Measurements from ENCODE around the gene PGBD2.

The PGBD2 gene

GRCh38 chr1:248897412-248898337 lies 8.4 kb upstream of the PGBD2 start:
- H3K4me3 Mint-ChIP-seq = no peak overlapping the region
- H3K9me3 Mint-ChIP-seq = no peaks in the 10 kb centered on the region
- ATAC-seq (replicated peaks) (no peak), DNase-seq (no peak)
- H3K4me1 Mint-ChIP-seq (ENCODE audit: low read depth in 2 of 2) = no peaks in the 10 kb centered on the region
- no peaks in the 10 kb centered on the region for H3K36me3 Mint-ChIP-seq (ENCODE audit: insufficient read depth)
- H3K27me3 Mint-ChIP-seq = peaks cover 52 to 69% of the 10 kb centered on the region in 2 donors
- no peak overlapping the region for H3K27ac Mint-ChIP-seq

DNA sequence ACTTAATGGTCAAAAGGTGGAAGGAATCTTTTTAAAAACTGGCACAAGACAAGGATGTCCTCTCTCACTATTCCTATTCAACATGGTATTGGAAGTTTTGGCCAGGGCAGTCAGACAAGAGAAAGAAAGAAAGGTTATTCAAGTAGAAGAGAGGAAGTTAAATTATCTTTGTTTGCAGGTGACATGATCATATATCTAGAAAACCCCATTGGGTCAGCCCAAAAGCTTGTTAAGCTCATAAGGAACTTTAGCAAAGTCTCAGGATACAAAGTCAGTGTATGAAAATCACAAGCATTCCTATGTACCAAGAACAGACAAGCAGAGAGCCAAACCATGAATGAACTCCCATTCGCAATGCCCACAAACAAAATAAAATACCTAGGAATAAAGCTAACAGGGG lies 5.4 kb upstream of the PGBD2 start:
- peaks cover 46 to 56% of the 10 kb centered on the region in 2 donors for H3K27me3 Mint-ChIP-seq
- H3K4me3 Mint-ChIP-seq = no peak overlapping the region
- no peak for ATAC-seq (replicated peaks)
- no peaks in the 10 kb centered on the region for H3K36me3 Mint-ChIP-seq (ENCODE audit: insufficient read depth)
- H3K27ac Mint-ChIP-seq = no peak overlapping the region
- no peak for DNase-seq
- H3K9me3 Mint-ChIP-seq = no peaks in the 10 kb centered on the region
- peaks cover 2 to 6% of the 10 kb centered on the region in 2 donors for H3K4me1 Mint-ChIP-seq (ENCODE audit: low read depth in 2 of 2)

- peaks cover 6 to 9% of the 10 kb centered on the region in 2 donors for H3K4me1 Mint-ChIP-seq (ENCODE audit: low read depth in 2 of 2)
- peaks cover 38 to 47% of the 10 kb centered on the region in 2 donors for H3K27me3 Mint-ChIP-seq
- H3K4me3 Mint-ChIP-seq = no peak overlapping the region
- H3K36me3 Mint-ChIP-seq (ENCODE audit: insufficient read depth) = peaks cover 5% of the 10 kb centered on the region
- DNase-seq = no peak
- H3K27ac Mint-ChIP-seq = no peak overlapping the region
- no peak for ATAC-seq (replicated peaks)
- no peaks in the 10 kb centered on the region for H3K9me3 Mint-ChIP-seq
Observed at GRCh38 chr1:248901578-248901977, 4.5 kb upstream of the PGBD2 start.

DNA sequence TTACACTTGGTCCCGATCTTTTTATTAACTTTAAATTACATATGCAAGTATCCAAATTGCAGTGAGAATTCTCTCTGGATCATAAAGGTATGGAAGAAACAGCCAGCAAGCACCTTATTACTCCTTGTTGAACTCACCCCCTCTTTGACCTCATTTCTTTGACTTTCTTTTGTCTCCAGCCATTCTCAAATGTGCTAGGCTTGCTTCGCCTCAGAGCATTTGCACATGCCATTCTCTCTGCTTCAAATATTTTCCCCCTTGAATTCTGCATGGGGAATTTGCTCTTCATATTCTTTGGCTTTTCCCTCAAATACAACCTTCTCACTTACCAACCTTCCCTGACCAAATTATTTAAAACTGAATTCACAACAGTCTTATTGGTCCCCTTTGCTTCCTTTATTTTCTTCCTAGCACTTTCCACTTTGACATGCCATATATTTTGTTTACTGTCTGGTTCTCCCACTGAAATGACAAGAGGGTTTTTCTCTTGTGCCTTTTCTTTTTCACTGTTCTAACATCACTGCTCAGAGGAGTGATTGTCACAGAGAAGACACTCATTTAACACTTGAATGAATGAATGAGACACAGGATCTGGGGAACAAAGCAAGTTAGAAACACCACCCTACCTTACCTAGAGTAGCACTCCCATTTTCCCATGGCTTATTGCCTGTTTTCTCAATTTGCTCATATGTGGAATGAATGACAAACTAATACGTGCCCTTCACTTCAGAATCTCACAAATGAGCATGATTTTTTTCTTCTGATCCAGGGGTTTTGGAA lies 1.4 kb upstream of the PGBD2 start:
- no peak for ATAC-seq (replicated peaks)
- Mint-ChIP-seq H3K36me3 (ENCODE audit: insufficient read depth) (peaks cover 7% of the 10 kb centered on the region), H3K27me3 (peaks cover 11 to 16% of the 10 kb centered on the region in 2 donors), H3K4me3 (no peak overlapping the region), H3K4me1 (ENCODE audit: low read depth in 2 of 2) (peaks cover 24 to 38% of the 10 kb centered on the region in 2 donors), H3K9me3 (no peaks in the 10 kb centered on the region), H3K27ac (peak overlapping the region in 1 of 2 donors; percentile 93)
- no peak for DNase-seq

DNA sequence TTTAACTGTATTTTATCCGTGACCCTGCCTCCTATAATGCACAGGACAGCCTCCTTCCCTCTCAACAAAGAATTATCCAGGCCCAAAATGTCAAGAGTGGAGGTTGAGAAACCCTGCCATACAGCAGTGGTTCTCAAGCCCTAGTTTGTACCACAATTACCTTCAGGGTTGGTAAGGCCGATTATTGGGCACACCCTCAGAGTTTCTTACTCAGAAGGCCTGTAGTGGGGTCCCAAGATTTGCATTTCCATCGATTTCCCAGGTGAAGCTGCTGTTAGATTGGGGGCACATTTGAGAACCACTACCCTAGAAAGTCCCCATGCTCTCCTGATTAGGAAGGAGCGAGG lies 400 bp upstream of the PGBD2 start:
- H3K4me3 Mint-ChIP-seq = peak overlapping the region; percentile 74 to 91
- no peaks in the 10 kb centered on the region for H3K9me3 Mint-ChIP-seq
- H3K36me3 Mint-ChIP-seq (ENCODE audit: insufficient read depth) = peaks cover 7% of the 10 kb centered on the region
- no peak for ATAC-seq (replicated peaks)
- H3K4me1 Mint-ChIP-seq (ENCODE audit: low read depth in 2 of 2) = peaks cover 27 to 39% of the 10 kb centered on the region in 2 donors
- peak overlapping the region; percentile 85 to 93 for H3K27ac Mint-ChIP-seq
- no peak for DNase-seq
- H3K27me3 Mint-ChIP-seq = peaks cover 3 to 6% of the 10 kb centered on the region in 2 donors

DNA sequence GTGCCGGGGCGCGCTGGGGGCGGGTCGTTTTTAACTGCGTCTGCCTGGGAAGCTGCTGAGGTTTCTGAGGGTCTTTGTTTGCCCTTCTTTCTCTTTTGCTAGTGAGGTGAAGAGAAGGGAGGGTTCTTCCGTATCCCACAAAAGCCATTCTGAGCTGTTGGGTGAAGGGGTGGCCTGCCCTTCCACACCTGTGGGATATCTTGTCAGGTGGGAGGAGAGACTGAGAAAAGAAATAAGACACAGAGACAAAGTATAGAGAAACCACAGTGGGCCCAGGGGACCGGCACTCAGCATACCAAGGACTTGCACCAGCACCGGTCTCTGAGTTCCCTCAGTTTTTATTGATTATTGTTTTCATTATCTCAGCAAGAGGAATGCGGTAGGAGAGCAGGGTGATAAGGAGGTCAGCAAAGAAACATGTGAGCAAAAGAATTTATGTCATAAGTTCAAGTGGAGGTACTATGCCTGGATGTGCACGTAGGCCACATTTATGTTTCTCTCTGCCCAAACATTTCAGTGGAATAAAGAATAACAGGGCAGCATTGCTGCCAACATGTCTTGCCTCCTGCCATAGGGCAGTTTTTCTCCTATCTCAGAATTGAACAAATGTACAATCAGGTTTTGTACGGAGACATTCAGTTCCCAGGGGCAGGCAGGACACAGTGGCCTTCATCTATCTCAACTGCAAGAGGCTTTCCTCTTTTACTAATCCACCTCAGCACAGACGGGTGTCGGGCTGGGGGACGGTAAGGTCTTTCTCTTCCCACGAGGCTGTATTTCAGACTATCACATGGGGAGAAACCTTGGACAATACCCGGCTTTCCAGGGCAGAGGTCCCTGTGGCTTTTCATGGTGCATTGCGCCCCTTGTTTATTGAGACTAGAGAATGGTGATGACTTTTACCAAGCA lies 972 bp downstream of the PGBD2 start:
- ATAC-seq (replicated peaks) = peak; percentile 28
- H3K27me3 Mint-ChIP-seq = no peaks in the 10 kb centered on the region
- H3K36me3 Mint-ChIP-seq (ENCODE audit: insufficient read depth) = peaks cover 7% of the 10 kb centered on the region
- DNase-seq = no peak
- peak overlapping the region; percentile 74 to 91 for H3K4me3 Mint-ChIP-seq
- H3K9me3 Mint-ChIP-seq = no peaks in the 10 kb centered on the region
- H3K27ac Mint-ChIP-seq = peak overlapping the region; percentile 85 to 93
- H3K4me1 Mint-ChIP-seq (ENCODE audit: low read depth in 2 of 2) = peaks cover 27 to 39% of the 10 kb centered on the region in 2 donors

DNA sequence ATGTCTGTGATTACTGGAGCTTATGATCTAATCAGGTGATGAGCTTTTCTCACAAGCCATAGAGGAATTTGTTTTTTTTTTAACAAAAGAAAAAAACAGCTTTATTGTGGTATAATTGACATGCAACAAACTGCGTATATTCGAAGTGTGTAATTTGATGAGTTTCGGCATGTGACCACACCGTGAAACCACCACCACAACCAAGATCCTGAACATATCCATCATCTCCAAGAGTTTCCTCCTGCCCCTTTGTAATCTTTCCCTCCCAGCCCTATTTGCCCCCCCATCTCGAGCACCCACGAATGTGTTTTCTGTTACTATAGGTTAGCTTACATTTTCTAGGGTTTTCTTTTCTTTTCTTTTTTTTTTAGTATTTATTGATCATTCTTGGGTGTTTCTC lies 4.7 kb downstream of the PGBD2 start:
- Mint-ChIP-seq H3K36me3 (ENCODE audit: insufficient read depth) (peaks cover 18% of the 10 kb centered on the region), H3K27me3 (no peaks in the 10 kb centered on the region), H3K4me1 (ENCODE audit: low read depth in 2 of 2) (peaks cover 23 to 42% of the 10 kb centered on the region in 2 donors), H3K27ac (peak overlapping the region in 1 of 2 donors; percentile 10), H3K4me3 (no peak overlapping the region), H3K9me3 (no peaks in the 10 kb centered on the region)
- DNase-seq = no peak
- ATAC-seq (replicated peaks) = no peak

DNA sequence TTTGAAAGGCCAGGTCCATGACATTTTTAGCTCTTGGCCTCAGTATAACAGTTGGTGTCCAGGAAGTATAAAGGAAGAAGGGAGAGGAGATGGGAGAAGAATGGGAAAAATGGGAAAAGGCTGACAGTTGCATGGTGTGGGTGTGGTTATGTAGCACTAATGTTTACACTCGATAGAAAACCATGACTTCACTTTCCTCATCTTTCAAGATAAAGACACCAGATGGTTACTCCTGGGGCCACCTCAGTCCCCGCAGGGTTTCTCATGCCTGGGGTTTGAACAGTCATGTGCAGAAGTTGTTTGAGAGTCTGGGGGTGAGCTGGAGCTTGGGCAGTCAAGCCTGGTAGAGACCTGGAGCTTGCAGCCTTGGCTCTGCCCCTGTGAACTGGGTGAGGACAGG lies 7.9 kb downstream of the PGBD2 start:
- DNase-seq (no peak), ATAC-seq (replicated peaks) (no peak)
- Mint-ChIP-seq H3K36me3 (ENCODE audit: insufficient read depth) (peaks cover 35% of the 10 kb centered on the region), H3K4me3 (no peak overlapping the region), H3K27ac (no peak overlapping the region), H3K27me3 (no peaks in the 10 kb centered on the region), H3K4me1 (ENCODE audit: low read depth in 2 of 2) (peaks cover 7 to 23% of the 10 kb centered on the region in 2 donors), H3K9me3 (no peaks in the 10 kb centered on the region)

DNA sequence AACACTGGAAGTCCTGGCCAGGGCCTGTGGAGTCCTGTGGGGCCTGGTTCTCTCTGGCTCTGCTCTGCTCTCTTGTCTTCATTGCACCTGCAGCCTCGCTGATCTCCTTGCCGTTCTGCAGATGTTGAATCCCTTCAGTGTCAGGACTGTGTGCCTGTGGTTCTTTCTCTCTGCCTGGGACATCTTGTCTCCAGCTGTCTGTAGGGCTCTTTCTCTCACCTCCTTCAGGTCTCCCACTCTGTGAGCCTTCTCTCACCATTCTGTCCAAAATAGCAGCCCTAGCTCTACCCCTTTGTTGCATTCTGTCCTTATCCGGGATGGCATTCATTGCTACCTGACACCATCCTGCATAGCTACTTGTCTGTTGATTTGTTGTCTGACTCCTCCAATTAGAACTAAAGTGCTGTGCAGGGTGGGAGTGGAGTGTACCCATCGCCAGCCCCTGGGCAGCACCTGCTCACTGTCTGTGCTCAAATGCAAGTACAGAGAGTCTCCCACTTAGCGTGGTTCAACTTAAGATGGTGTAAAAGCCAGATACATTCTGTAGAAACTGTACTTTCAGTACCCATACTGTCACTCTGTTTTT lies 8.9 kb downstream of the PGBD2 start:
- H3K27ac Mint-ChIP-seq = no peak overlapping the region
- no peaks in the 10 kb centered on the region for H3K27me3 Mint-ChIP-seq
- peaks cover 40% of the 10 kb centered on the region for H3K36me3 Mint-ChIP-seq (ENCODE audit: insufficient read depth)
- no peak overlapping the region for H3K4me3 Mint-ChIP-seq
- ATAC-seq (replicated peaks) (no peak), DNase-seq (no peak)
- no peaks in the 10 kb centered on the region for H3K9me3 Mint-ChIP-seq
- H3K4me1 Mint-ChIP-seq (ENCODE audit: low read depth in 2 of 2) = peaks cover 0 to 20% of the 10 kb centered on the region in 2 donors

- Mint-ChIP-seq H3K4me1 (ENCODE audit: low read depth in 2 of 2) (peaks cover 0 to 17% of the 10 kb centered on the region in 2 donors), H3K27ac (no peak overlapping the region), H3K4me3 (no peak overlapping the region), H3K9me3 (no peaks in the 10 kb centered on the region), H3K36me3 (ENCODE audit: insufficient read depth) (peaks cover 45% of the 10 kb centered on the region), H3K27me3 (no peaks in the 10 kb centered on the region)
- ATAC-seq (replicated peaks) (no peak), DNase-seq (no peak)
Observed at GRCh38 chr1:248918131-248918530, 12.1 kb downstream of the PGBD2 start.

DNA sequence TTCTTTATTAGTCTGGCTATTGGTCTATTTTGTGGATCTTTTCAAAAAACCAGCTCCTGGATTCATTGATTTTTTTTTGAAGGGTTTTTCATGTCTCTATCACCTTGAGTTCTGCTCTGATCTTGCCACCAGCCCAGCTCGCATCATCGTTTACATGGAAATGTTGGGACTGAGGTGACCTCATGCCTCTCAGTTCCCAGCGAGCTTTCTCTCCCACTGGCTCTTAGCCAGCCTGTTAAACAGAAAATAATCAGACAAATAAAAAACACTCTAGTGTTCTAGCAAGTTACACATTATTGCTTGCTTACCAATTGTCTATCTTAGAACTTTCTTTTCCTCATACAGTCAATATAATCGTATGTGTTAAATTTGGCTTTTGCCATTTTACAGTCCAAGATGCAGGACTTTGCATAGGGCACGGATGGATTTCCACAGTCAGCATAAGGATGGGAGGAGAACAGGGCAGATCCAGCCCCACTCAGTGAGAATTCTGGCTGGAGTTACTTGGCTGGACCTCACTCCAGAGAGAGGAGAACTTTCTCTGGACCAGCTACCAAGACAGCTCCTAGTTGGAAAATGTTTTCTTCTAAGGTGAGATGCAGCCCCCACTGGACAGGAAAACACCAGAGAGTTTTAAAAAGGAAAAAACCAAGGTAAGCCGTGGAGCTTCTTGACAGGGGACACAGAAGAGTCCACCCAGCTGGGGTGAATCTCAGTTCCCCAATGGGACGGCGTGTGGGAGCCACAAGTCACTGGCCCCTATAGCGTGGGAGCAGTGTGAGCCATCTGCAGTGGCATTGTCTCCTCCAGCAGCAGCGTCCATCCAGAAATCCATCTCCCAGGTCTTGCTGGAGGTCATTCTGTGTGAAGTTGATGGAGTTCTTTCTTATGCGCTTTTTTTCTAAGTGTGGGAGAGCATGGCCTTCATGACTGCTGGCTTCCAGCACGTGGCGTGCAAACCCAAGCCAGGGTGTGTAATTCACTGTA lies 17.6 kb downstream of the PGBD2 start:
- ATAC-seq (replicated peaks) (no peak), DNase-seq (no peak)
- H3K27ac Mint-ChIP-seq = no peak overlapping the region
- no peaks in the 10 kb centered on the region for H3K9me3 Mint-ChIP-seq
- no peak overlapping the region for H3K4me3 Mint-ChIP-seq
- H3K27me3 Mint-ChIP-seq = peaks cover 0 to 10% of the 10 kb centered on the region in 2 donors
- peaks cover 10 to 24% of the 10 kb centered on the region in 2 donors for H3K4me1 Mint-ChIP-seq (ENCODE audit: low read depth in 2 of 2)
- peaks cover 26% of the 10 kb centered on the region for H3K36me3 Mint-ChIP-seq (ENCODE audit: insufficient read depth)

All from effector memory CD8-positive, alpha-beta T cell (primary cell).